Activated T-cell treated with anti-CD3 and anti-CD28 coated beads for 1 hour (primary cell): ENCODE measurements around the gene HSD17B1.
"Not testable (repeated sequence)": the region's sequence is repeated elsewhere in the genome, so short reads cannot be mapped to it uniquely, and the experiment has no call there.

ENCODE experiments used
- DNase-seq: peaks from one replicate; pipeline ENCODE4 v3.0.0-alpha.2; 2020; ENCODE audit warnings: low read depth

HSD17B1 gene

GRCh38 chr17:42526031-42526444 lies 26.7 kb upstream of the HSD17B1 start:
- DNase-seq: no peak

GRCh38 chr17:42527932-42528331 lies 24.8 kb upstream of the HSD17B1 start:
- no peak for DNase-seq

DNA sequence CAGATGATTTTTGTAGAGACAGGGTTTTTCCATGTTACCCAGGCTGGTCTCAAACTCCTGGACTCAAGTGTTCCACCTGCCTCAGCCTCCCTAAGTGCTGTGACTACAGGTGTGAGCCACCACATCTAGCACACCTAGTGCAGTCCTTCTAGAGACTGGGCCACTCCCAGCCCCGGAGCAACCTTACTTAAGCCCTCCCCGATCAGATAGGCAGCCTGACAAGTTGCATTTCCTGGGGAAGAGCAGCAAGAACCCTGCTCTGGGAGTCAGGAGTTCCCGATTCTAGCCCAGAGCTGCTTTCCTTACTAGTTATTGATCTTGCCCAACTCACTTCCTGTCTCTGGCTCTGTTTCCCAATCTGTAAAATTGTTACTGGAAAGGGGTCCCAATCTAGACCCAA lies 23.7 kb upstream of the HSD17B1 start:
- DNase-seq: no peak

GRCh38 chr17:42530952-42531454 lies 21.7 kb upstream of the HSD17B1 start:
- no peak for DNase-seq

GRCh38 chr17:42531455-42532354 lies 21.0 kb upstream of the HSD17B1 start:
- peak; percentile 32 for DNase-seq

DNA sequence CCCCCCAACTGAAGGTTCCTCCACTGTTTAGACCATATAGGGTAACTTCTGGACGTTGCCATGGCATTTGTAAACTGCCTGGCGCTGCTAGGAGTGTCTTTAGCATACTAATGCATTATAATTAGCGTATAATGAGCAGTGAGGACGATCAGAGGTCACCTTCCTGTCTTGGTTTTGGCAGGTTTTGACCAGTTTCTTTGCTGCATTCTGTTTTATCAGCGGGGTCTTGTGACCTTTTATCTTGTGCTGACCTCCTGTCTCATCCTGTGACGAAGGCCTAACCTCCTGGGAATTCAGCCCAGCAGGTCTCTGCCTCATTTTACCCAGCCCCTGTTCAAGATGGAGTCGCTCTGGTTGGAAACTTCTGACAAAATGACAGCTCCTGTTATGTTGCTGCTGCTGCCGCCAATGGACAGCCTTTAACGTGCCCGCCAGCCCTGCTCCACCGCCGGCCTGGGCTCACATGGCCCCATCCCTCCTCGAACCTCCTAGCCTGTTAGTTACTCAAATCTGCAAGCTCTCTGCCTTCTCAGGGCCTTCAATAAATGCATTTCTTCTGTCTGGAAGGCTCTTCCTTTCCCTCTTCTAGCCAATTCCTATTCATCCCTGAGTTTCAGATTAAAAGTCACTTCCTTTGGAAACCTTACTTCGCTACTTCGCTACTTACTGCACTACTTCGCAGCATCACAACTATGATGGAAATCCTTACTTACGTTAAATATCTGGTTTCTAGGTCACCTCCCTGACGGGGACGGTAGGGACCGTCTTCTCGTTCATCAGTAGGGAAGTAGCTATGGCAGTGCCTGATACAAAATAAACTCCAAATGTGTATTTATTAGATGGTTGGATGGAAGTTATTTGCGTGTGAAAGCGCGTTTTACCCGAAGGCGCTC lies 17.3 kb upstream of the HSD17B1 start:
- no peak for DNase-seq

GRCh38 chr17:42536048-42536371 lies 16.7 kb upstream of the HSD17B1 start, which contains the start of gene NAGLU:
TSS of gene NAGLU (plus strand) at chr17:42536241. CDS start at chr17:42536273, 32 bp downstream.
- peak; percentile 70 for DNase-seq

DNA sequence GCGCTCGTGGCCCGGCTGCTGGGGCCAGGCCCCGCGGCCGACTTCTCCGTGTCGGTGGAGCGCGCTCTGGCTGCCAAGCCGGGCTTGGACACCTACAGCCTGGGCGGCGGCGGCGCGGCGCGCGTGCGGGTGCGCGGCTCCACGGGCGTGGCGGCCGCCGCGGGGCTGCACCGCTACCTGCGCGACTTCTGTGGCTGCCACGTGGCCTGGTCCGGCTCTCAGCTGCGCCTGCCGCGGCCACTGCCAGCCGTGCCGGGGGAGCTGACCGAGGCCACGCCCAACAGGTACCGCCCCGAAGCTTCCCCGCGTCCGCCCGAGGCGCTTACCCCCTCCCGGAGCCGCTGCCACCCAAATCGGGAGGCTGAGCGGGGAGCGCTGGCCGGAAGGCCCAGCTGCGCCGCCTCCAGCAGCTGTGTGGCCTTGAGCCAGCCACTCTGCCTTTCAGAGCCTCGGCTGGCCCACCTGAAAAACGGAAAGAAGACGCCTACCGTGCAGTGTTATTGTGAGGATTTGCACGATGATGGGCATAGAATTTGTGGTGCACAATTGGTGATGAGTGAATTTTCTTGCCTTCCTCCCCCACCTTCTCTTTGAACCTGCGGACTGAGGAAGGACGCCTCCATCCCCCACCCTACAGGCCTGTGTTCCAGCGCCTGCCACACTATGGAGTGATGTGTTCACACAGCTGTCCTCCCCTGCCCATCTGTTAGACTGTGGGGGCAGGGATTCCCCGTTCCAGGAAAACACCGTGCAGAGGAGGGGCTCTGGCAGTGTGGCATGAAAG lies 16.2 kb upstream of the HSD17B1 start:
- peak; percentile 53 for DNase-seq

- DNase-seq: no peak
Observed at GRCh38 chr17:42537156-42537805, 15.4 kb upstream of the HSD17B1 start.

DNA sequence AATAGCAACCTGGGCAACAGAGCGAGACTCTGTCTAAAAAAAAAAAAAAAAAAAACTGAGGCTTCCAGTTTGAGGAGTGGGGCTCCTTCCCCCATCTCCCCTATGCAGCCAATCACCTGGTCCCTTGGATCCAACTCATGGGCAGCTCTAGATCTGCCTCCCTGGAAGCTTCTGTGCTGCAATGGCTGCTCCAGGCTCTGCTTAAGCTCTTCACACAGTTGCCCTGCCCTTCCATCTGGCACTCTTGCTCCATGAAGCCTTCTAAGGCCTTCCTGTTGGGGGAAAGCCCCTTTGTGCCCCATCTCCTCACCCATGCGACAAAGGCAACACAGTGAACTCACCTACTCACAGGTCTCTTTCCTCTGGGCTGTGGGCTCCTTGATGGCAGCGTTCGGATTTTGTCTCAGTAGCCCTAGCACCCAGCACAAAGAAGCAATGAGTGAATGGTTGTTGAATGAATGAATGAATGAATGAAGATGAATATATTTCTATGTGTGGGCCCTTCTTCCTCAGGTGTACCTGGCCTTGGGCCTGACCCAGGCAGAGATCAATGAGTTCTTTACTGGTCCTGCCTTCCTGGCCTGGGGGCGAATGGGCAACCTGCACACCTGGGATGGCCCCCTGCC lies 14.8 kb upstream of the HSD17B1 start:
- DNase-seq: no peak

- no peak for DNase-seq
Observed at GRCh38 chr17:42538482-42538881, 14.2 kb upstream of the HSD17B1 start.

DNA sequence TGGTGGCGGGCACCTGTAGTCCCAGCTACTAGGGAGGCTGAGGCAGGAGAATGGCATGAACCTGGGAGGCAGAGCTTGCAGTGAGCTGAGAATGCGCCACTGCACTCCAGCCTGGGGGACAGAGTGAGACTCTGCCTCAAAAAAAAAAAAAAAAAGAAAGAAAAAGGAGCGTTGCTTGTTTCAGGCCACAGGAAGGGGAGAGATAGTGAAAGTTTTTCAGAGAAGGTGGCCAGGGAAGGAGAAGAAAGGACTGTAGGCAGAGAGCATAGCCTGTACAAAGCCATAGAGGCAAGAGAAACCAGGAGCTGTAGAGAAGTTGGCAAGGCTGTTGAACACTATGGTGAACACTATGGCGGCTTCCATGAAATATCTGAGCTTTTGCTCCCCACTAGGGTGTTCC lies 12.2 kb upstream of the HSD17B1 start:
- not testable (repeated sequence) for DNase-seq

DNA sequence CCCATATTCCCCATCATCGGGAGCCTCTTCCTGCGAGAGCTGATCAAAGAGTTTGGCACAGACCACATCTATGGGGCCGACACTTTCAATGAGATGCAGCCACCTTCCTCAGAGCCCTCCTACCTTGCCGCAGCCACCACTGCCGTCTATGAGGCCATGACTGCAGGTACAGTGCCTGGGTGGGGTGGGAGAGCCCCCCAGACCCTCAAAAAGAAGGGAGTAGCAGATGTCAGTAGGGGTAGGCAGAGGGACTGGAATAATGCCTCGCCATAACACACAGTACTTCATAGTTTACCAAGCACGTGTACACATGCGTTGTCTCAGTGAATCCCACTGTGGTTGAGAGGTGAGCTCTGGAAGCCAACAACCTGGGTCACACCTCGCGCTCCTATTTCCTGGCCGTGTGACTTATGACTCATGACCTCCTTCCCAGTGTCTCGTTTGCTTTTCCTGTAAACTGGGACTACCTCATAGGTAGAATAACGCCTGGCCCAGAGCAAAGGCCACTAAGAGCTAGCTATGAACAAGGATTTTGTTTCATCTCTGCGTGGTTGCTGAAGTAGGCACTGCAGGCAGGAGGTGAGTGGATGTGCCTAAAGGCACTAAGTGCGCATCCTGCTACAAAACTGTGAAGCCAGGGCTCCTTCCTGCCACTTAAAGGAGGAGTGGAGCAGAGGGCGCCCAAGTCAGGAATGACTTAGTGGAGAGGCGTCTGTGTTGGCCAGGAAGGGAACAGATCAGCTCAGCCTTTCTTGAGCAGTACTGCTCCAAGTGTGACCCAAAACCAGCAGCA lies 11.5 kb upstream of the HSD17B1 start:
- no peak for DNase-seq

- DNase-seq: no peak
Observed at GRCh38 chr17:42543190-42544079, 9.3 kb upstream of the HSD17B1 start.

GRCh38 chr17:42544874-42545283 lies 7.8 kb upstream of the HSD17B1 start:
- no peak for DNase-seq

DNA sequence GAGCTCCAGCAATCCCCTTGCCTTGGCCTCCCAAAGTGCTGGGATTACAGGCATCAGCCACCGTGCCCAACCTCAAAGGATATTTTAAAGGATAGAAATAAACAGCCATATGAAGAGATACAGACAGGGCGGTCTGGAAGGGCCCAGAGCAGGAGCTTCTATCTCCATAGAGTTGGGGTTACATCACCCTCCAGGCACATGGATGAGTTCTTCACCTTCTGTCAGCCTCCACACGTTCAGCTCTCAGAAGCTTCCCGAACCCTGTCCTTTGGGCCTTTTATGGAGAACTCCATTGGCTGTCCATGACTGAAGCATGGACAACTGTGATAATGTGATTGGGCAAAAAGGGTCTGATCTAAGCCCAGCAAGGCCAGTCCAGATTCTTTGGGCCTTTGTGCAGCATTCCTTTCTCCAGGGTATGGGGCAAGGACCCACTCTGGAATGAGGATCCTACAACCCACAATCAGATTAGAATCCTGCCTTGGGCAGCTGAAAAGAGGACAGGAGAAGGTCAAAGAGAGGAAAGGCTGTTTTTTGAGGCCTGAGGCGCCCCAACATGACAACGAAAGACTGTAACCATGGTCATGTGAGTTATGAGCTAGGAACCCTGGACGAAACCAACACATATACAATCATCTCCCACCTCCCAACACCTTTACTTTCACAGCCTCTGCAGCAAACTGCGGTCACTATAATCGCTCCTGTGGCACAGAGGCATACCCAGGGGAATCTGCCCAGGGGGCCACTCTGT lies 6.8 kb upstream of the HSD17B1 start:
- DNase-seq: not testable (repeated sequence)

GRCh38 chr17:42547001-42547461 lies 5.7 kb upstream of the HSD17B1 start:
- DNase-seq: no peak

DNA sequence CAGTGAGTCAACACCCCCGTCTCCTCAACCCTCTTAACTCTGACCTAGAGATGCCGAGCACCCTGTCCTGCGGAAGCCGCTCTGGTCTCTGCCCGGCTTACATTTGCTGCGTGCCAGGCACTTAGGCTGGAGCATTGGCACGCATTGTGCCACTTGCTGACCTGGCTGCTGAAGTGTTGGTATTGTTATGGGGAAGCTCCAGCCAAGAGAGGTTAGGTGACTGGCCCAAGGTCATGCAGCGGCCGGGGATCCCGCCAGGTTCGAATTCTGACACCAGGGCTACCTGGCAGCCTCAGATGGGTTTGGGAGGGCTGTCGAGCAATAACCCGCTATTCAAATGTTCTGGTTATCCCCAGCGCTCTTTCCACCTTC lies 5.0 kb upstream of the HSD17B1 start:
- DNase-seq: no peak
